Pancreas (tissue), 10 donors: Measurements from ENCODE around the gene TTF1. TPM values are rescaled to one million over a fixed set of nuclear protein-coding genes. Genes with fewer than 3 reads are reported as not detected.

Experiments used
- ATAC-seq, 4 donors: fragments of 200-7000 bp; cut with Tn5 transposase; one replicate each; pipeline versions ENCODE4 v1.8.0 to v1.9.1; 2020; ENCODE audit warnings: mild to moderate bottlenecking in 4 of 4, moderate library complexity in 4 of 4
- DNase-seq, 6 donors: peaks; one replicate each; pipeline ENCODE4 v3.0.0-alpha.2; 2020
- FAIRE-seq: peaks from 2 replicates; lab custom pipeline; 2012; peaks lifted over from hg19 to GRCh38; lab: Jason Lieb, UNC
- H3K27ac ChIP-seq, 4 donors: fragments of 200-600 bp; sonication (generic); 1 replicate in 3 of 4; 2 replicates in 1 of 4; pipeline versions ENCODE4 v1.5.0 to v1.8.0; 2020
- H3K27me3 ChIP-seq, 4 donors: fragments of 200-600 bp; one replicate each; pipeline ENCODE4 v1.8.0; 2021
- H3K36me3 ChIP-seq, 3 donors: fragments of 200-600 bp; sonication (generic) in 1 of 3; one replicate each; pipeline versions ENCODE4 v1.5.0 to v1.8.0; 2020 to 2021
- H3K4me1 ChIP-seq, 3 donors: fragments of 200-600 bp; one replicate each; pipeline ENCODE4 v1.8.0; 2021
- H3K4me3 ChIP-seq, 4 donors: fragments of 200-600 bp; sonication (generic) in 2 of 4; one replicate each; pipeline versions ENCODE4 v1.5.0 to v1.8.0; 2020 to 2021
- H3K9me3 ChIP-seq, 4 donors: fragments of 200-600 bp; one replicate each; pipeline ENCODE4 v1.8.0; 2021
- CTCF ChIP-seq, 4 donors: fragments of 200-600 bp; sonication (generic) in 3 of 4; IDR thresholded peaks; one replicate each; pipeline versions ENCODE4 v1.5.0 to v1.8.0; 2021; ENCODE audit warnings: antibody characterized with exemption in 4 of 4
- WGBS, 2 donors: extraction: QIAGEN DNeasy Blood & Tissue Kit; methylation state at CpG; one replicate each; pipeline ENCODE4 v1.1.7; 2013; 5-methylcytosine and 5-hydroxymethylcytosine counted together
- intact Hi-C, 3 donors: fragments of 100-400 bp; cut with DNase I; formaldehyde crosslinking; loops; one replicate each; pipeline versions ENCODE4 v1.11.1 to v1.14.2; 2022
- polyA plus RNA-seq, 2 donors: library from polyadenylated mRNA; stranded (reverse); fragments of 200-250 nt; gene quantifications; one replicate each; pipeline ENCODE4 v1.2.3, GENCODE V29; 2013
- total RNA-seq, 6 donors: library from RNA; stranded (reverse); fragmentation: NEBNext Ultra II Directional in 4 of 6; extraction: Animal tissue kit (Norgen Biotek cat#: 25700) in 4 of 6; gene quantifications; one replicate each; pipeline versions ENCODE4 v1.2.1 to v1.2.4, GENCODE V29; 2021 to 2023
- donor health status: healthy with polysubstance abuse.
- donor health status: DM: no; HTN: no; CAD: no; lungs with moderate emphysema.
- donor health status: DM: no; HTN: no; CAD: no.
- donor health status: control.
- donor health status: control.
- donor health status: Bipolar disorder and iron deficiency.
- donor health status: DM: yes; HTN: yes; CAD: no.
- donor health status: DM: no; HTN: no; CAD: no.
- donor health status: DM: no; HTN: no; CAD: no.
- donor health status: DM: yes; HTN: yes; CAD: no.

Gene TTF1
- total and polyA plus RNA-seq, 8 donors: 4.5 to 14.0 (median 6.7) TPM

- peaks cover 0 to 9% (median 0%) of the 10 kb centered on the region in 3 donors for H3K36me3 ChIP-seq
- ATAC-seq (no peak), FAIRE-seq (no peak), DNase-seq (no peak)
- no peak overlapping the region for H3K4me3 ChIP-seq
- no peaks in the 10 kb centered on the region for H3K4me1 ChIP-seq
- H3K27me3 ChIP-seq: no peaks in the 10 kb centered on the region
- H3K27ac ChIP-seq: no peak overlapping the region
- WGBS, 2 donors: 61 to 65% methylated on average over 9 of the region's 9 CpGs
- H3K9me3 ChIP-seq: no peaks in the 10 kb centered on the region
- no peak for TF ChIP-seq CTCF (IDR thresholded peaks at IDR 0.05)
- intact Hi-C loops: no loop called here
Measured at GRCh38 chr9:132404228-132404881, 2.3 kb downstream of the TTF1 start.

GRCh38 chr9:132401824-132402223, 4.8 kb downstream of the TTF1 start:
- ATAC-seq (no peak), FAIRE-seq (no peak), DNase-seq (no peak)
- 88 to 93% methylated on average over 4 of the region's 4 CpGs for WGBS, 2 donors
- H3K27me3 ChIP-seq: no peaks in the 10 kb centered on the region
- H3K4me1 ChIP-seq: no peaks in the 10 kb centered on the region
- no peak overlapping the region for H3K27ac ChIP-seq
- no peak overlapping the region for H3K4me3 ChIP-seq
- H3K36me3 ChIP-seq: peaks cover 0 to 34% (median 15%) of the 10 kb centered on the region in 3 donors
- H3K9me3 ChIP-seq: no peaks in the 10 kb centered on the region
- intact Hi-C loops: no loop called here
- TF ChIP-seq CTCF (IDR thresholded peaks at IDR 0.05): no peak

GRCh38 chr9:132395560-132395959, 11.1 kb downstream of the TTF1 start:
- no peak for FAIRE-seq
- H3K36me3 ChIP-seq: peaks cover 0 to 75% (median 22%) of the 10 kb centered on the region in 3 donors

GRCh38 chr9:132391449-132391848, 15.2 kb downstream of the TTF1 start:
- ATAC-seq (no peak), DNase-seq (no peak), FAIRE-seq (no peak)
- Histone ChIP-seq H3K4me3 (no peak overlapping the region), H3K4me1 (no peaks in the 10 kb centered on the region), H3K9me3 (no peaks in the 10 kb centered on the region), H3K36me3 (peaks cover 0 to 64% (median 24%) of the 10 kb centered on the region in 3 donors), H3K27me3 (no peaks in the 10 kb centered on the region), H3K27ac (no peak overlapping the region)
- WGBS, 2 donors: 93 to 94% methylated on average over 11 of the region's 11 CpGs
- no peak for TF ChIP-seq CTCF (IDR thresholded peaks at IDR 0.05)
- intact Hi-C loops: no loop called here

More at GRCh38 chr9:132395560-132395959, 11.1 kb downstream of the TTF1 start:
- no peak for DNase-seq
- no peak for TF ChIP-seq CTCF (IDR thresholded peaks at IDR 0.05)
- no peak overlapping the region for H3K27ac ChIP-seq
- no peak for ATAC-seq
- H3K4me1 ChIP-seq: no peaks in the 10 kb centered on the region
- intact Hi-C loops: no loop called here
- no peaks in the 10 kb centered on the region for H3K27me3 ChIP-seq
- H3K9me3 ChIP-seq: no peaks in the 10 kb centered on the region
- no peak overlapping the region for H3K4me3 ChIP-seq
- WGBS, 2 donors: 84 to 91% methylated on average over 11 of the region's 11 CpGs

GRCh38 chr9:132390966-132391365, 15.7 kb downstream of the TTF1 start:
- TF ChIP-seq CTCF (IDR thresholded peaks at IDR 0.05): no peak
- no peak overlapping the region for H3K4me3 ChIP-seq
- ATAC-seq (no peak), DNase-seq (no peak), FAIRE-seq (no peak)
- no peaks in the 10 kb centered on the region for H3K27me3 ChIP-seq
- H3K4me1 ChIP-seq: no peaks in the 10 kb centered on the region
- H3K36me3 ChIP-seq: peaks cover under 1 to 64% (median 24%) of the 10 kb centered on the region in 3 donors
- H3K9me3 ChIP-seq: no peaks in the 10 kb centered on the region
- intact Hi-C loops: no loop called here
- WGBS, 2 donors: 76 to 79% methylated on average over 7 of the region's 7 CpGs
- no peak overlapping the region for H3K27ac ChIP-seq
